HG02623 (cell line): Measurements from ENCODE around the gene FEZF1.

Experiments used
- ATAC-seq: cut with Tn5 transposase; IDR thresholded peaks from one replicate; pipeline ENCODE4 v1.9.1; 2021; ENCODE audit warnings: moderate library complexity; ENCODE audit not compliant: unreplicated experiment

Gene FEZF1

DNA sequence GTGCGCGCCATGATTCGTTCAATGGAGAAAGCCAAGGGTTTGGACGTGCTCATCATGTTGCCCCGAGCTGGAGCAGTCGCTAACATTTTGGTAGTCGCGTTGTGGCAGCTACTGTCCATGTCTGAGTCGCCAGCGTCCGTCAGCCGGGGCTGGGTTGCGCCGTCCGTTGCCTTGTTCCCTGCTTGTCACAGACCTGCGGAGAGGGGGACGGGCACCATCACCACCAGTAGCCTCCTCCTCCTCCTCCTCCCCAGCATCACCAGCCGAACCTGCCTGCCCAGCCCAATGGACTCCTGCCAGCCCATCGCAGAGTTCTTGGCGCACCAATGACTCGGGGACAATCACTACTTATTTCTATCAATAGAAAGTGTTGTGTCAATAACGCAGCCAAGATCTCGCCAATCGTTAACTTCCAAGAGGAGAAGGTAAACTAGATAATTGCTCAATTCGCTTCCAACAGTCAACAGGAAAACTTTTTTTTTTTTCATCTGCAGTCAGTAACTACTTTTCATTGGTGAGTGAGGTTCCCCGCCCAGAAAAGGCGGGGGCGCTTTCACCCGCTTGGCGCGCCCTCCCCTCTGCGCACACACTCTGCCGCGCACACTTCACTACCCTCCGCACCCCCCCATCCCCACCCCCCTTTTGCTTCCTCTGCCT is at the start of gene FEZF1:
Gene FEZF1, minus strand, starts transcription at position 432 of the 657 bp plus-strand sequence. Its CDS starts 313 bp downstream, at position 119.
- no peak for ATAC-seq

DNA sequence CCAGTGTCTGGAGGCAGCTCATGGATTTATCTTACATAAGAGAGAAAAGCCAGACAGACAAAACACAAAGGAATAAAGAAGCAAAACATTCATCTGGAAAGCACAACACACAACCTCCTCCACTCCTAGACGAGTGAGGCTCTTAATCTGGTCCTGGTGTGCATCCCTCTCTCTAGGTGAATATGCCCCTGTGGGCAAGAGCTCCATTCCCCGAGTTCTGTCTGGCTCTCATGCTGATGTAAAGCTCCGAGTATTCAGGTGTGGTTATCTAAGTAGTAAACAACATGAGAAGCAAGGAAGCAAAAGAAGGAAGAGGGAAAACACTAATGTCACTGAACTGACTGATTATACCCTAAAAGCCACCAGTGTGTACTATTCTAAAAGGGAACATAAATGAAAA is 47.9 kb upstream of the FEZF1 start:
- ATAC-seq, result no peak

DNA sequence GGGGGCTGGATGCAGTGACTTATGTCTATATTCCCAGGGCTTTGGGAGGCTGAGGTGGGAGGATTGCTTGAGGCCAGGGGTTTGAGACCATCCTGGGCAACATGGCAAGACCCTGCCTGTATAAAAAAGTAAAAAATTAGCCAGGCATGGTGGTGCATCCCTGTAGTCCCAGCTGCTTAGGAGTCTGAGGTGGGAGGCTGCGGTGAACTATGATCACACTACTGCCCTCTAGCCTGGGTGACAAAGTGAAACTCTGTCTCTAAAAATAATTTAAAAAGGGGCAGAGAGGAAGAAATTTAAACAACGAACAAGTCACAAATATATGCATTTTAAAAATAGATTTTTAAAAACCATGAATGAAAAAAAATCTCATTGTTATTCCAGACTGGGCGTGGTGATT is 46.2 kb upstream of the FEZF1 start:
- no peak for ATAC-seq

DNA sequence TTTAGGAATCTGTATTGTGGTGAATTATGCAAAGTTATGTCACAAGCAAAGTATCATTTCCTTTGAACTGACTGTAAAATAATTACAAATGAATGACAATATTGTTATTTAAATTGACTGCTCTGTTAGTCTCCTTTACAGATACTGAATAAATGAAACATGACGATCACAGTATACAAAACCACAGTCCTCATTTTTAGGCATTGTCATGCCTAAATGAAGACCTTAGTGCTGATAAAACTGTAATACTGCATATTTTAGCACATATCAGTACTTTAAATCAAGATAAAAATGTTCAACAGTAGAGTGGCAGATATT is 39.7 kb upstream of the FEZF1 start:
- no peak for ATAC-seq

DNA sequence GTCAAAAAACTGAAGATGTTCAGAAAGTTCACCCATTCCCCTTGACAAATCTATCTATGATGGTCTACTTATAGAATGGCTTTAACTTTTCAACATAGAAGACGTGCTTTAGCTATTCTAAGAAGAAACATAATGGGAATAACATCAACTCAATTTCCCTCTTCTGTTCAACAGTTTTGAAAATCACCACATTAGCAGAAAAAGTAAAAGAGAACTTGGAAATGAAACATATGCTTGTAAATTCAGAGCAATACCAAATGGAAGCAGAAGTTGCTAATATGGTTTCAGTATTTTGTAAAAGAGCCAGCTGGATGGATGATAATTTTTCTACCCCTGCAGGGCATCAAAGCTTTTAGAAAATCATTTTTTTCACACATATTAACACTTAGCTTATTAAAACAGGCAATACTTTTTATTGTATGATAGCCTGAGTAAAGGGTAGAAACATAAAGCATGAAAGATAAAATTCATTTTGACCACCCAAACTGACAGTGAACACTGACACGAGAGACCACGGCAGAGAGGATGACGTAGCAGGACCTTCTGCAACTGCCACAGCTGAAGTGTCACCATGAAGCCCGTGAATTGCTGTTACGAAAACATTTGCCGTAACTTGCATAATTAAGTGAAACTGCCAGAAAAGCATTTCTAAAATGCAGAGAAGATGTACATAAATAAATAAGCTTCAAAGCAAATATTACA is 39.2 kb upstream of the FEZF1 start:
- ATAC-seq, result no peak

DNA sequence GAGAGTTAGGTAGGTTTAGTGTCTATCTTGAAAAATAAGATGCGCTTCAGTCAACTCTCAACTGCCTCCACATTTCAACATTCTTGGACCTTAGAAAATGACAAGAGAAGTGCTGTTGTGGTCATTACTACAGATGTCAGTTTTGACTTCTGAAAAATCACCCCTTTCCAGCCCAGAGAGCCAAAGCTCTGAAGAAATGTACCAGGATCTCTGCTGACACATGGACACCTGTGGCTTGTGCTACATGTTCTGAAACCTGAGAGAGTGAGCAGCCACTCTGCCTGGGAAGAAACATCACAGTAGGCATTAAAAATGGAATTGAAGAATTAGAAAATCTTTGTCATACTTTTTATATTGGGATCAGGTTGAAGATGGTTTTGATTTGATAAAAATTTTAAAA is 35.9 kb upstream of the FEZF1 start:
- no peak for ATAC-seq

DNA sequence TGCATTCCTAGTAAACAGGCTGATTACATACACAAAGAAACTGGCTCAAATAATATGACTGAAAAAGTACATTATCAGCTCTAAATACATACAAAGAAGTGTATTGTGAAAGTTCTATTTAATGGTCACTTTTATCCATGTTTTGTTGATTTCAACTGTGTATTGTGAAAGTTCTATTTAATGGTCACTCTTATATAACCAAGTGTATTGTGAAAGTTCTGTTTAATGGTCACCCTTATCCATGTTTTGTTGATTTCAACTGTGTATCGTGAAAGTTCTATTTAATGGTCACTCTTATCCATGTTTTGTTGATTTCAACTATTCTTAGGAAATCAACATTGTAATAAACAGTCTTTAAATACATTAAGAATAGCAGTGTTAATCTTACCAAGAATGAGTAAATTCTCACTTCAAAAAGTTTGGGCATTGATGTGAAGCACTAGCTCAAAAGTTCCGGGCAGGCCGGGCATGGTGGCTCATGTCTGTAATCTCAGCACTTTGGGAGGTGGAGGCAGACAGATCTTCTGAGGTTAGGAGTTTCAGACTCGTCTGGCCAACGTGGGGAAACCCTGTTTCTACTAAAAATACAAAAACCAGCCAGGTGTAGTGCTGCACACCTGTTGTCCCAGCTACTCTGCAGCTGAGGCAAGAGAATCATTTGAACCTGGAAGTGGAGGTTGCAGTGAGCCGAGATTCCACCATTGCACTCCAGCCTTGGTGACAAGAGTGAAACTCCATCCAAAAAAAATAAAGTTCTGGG is 34.8 kb upstream of the FEZF1 start:
- no peak for ATAC-seq

DNA sequence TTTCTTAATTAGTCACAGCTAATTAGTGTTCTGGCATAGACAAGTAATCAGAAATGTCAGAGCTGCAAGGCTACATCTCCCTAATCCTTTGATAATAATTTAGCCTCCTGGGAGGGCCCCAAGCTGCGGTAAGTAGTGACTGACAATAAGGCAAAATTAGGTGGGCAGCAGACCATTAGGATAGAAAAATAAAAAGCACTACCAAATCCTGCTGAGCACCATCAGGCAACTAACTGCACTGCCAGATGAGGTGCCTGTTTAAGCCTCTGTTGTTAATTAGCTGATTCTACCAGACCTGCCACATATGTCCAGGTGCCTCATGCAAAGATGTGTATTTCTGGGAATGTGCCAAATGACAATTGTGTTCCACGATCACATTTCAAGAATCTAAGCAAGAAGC is 32.5 kb upstream of the FEZF1 start:
- no peak for ATAC-seq

DNA sequence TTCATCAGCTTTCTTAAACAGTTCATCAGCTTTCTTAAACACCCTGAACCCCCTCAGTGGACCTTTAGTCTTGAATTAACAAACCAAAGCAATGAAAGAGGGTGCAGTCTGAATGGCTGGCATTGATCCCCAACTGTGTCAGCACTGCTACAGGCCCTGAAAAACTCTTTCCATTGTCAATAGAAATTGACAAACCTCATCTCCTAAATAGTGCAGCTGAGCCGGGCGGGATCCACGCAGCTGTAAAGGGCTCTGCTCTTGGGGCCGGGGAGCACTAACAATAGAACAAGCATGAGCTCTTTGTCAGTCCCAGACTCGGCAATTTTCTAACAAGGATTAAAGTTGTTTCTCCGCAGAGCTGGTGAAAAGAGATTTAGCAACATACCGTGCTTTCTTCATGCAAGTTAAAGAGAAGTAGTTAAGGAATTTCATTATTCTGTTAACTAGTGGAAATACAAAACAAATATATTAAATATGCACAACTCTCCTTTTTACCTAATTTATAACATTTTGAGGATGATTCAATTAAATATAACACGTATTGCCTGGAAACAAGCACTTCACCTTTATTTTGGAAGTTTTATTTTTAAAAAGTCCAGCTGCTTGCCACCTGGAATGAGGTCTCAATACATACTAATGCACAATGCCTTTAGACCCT is 24.7 kb upstream of the FEZF1 start:
- no peak for ATAC-seq

DNA sequence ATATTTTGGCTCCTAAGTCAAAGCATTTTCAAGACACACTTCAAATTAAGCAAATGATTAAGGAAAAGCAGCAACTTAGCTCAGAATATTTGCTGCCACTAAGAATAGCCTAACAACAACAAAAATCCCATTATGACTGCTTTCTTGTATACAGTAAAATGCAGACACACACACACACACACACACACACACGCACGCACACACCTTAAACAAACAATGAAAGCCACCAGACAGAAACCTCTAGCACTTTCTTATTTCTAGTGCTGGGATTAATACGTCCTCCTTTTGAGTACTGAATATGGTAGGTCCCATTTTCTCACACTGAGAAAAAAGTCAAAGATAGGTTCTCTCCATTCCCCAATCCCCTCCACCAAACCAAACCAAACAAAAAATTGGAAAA is 23.4 kb upstream of the FEZF1 start:
- no peak for ATAC-seq

DNA sequence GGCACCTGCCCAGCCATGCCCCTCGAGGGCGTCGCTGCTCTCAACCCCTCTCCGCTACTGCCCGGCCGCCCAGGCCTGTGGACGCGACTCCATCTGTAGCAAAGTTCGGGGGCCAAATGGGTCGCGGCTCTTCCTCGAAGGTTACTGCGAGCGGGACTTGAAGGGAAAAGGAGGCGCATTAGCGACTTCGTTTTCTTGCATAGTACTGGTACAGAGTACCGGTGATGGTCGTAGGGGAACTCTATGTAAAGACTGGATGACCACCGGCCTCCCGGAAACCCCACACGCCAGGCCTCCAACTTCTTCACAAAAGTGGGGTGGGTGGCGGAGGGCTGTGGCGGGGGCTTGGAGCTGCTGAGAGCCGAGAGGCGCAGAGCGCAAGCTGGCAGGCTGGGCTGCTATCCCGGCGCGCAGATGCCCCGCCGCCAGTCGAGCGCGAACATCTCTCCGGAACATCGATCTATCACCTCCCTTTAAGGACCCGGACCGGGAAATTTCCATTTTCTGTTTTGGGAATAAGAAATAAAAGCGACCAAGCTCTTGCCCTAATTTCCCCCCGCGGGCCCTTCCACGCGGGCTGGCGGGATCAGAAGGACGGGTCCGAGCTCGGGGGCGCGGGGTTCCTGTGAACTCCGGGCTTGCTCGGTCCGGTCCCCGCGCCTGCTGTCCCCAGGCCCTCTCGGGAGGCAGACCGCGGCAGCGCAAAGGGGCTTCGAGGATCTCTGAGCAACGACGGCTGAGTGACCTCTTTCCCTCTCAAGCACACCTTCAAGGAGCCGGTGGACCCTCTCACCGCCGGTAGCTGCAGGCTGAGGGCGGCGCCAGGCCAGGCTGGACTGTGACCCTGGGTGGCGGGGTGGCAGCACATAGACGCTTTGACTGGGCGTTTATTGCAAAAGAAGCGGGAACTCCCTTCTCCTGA is 12.2 kb upstream of the FEZF1 start:
- ATAC-seq, result no peak

DNA sequence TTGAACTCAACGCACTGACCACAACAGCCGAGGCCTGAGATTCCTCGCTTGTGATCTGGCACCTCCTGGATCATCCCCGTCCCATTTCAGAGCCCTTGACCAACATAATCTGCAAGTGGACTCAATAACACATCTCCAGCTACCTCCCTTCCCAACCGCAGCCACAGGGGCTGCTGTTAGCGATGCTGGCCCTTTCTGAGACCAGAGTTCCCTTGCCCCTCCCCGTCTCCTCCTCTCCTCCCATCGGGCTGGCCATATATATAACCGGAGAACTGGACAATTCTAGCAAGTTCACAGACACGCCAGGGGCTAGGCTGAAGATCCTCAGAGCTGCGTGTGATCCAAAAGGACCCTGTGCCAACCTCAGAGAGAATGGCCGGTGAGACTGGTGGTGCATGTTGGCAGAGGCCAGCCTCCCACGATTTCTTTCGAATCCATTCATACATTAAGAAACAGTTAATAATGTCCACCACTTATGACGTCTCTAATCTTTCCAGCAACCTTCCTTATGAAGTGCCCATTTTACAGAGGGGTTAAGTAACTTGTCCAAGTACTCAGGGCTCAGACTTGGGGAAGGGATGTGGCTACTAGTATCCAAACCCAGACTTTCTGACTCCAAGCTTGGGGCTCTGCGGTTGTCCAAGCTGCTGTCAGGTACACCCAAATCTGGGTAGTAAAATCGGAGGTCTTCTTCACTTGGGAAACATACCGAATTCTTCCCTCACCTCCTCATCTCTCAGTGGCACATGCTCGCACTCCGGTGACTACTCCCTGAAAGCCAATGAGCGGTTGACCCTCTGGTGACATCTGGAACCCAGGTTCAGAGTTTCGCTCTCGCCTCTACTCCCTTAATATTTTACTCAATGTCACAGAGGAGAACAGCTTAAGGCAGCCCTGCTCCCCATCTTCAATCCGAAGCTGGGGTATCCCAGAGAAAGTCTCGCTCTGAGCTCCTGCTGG is 11.2 kb upstream of the FEZF1 start:
- ATAC-seq, result no peak

DNA sequence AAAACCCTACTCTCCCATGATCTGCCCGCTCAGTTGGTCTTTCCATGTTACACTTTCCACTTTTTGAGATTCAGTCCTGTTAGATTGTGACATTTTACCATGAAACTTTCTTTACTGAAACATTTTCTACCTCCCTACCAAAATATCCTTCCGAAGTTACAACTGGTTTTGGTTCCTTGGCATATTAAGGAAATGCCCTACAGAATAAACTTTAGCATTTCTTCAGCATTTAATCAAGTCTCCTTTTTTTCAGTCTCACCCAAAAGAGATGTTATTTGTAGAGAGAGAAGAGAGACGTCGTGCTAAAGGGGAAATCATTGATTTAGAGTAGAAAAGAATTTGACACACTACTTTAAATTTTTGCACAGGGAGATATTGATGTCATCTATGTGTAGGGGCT is 9.7 kb upstream of the FEZF1 start:
- ATAC-seq, result no peak

DNA sequence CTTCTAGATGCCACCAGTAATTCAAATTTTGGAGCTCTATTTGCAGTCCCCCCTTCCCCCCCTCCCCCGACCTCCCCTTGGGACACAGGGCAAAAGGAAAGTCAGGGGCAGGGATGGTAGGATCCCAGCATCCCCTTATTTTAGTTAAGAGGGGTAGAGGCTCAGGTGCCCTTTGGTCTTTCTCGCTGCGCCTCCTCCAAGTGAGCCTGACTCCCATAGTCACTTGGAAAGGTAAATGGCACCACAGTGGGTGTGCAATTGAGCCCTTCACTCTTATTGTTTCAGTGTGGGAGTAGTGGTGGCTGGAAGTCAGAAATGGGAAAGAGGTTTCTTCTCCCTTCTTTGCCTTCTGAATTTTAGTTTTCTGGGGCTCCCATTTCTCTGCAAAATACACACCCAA is 8.2 kb upstream of the FEZF1 start:
- no peak for ATAC-seq

DNA sequence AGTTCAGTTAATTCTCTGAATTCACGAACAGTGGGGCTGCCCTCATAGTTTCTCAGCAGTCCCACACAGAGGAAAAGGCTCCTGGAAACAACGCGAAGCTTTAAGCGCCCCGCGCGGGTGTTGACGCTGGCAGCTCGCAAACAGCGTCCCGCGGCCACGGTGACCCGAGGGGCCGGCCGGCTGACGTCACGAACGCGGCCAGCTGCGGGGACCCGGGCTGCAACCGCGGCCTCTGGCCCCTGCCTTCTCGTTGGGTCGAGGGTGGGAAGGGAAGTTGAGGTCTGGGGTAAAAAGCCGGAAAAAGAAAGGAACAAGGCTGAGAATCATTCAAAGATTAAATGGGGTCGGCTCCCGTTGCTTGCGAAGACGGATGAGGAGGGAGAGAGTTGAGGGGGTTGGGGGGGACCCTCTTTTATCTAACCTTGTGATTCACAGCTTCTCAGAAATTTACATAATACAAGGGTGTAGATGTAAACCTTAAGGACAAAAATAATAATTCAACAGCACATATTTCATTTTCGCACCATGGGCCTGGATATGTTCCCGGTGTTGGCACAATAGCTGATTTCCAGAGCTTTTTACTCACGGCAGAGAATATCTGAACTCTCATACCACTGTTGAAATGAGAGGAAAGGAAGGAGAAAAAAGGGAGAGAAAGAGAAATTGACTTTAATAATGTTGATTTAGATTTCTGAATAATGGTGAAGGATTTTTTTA is 7.3 kb upstream of the FEZF1 start:
- no peak for ATAC-seq

DNA sequence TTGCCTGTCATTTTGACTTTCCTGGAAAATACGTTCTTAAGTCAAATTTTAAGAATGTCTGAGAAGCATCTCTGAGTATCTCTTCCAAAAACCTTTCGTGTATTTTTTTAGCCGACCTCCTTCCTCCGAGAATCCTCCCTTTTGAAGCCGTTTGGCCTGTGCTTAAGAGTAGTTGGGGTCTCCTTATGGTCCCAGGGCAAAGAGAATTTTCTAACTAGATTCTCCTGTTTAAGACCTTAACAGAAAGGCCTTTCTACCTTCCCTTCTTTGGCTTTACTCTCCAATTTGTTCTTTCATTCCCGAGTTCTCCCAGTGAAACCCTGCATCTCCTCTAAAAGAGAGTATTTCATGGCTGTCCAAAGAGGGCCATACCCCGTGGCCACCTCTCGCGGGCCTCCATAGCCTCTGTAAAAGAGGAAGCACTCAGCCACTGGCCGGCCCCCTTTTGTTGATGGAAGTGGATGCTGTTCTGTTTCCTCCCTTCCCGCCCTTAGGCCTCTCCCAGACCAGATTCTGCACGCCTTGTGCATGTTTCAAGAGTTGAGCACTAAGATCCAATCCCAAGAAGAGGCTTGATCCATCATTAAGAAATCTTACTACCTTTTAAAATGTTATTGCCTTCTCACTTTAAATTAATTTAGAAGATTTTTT is 6.6 kb upstream of the FEZF1 start:
- ATAC-seq, result no peak

DNA sequence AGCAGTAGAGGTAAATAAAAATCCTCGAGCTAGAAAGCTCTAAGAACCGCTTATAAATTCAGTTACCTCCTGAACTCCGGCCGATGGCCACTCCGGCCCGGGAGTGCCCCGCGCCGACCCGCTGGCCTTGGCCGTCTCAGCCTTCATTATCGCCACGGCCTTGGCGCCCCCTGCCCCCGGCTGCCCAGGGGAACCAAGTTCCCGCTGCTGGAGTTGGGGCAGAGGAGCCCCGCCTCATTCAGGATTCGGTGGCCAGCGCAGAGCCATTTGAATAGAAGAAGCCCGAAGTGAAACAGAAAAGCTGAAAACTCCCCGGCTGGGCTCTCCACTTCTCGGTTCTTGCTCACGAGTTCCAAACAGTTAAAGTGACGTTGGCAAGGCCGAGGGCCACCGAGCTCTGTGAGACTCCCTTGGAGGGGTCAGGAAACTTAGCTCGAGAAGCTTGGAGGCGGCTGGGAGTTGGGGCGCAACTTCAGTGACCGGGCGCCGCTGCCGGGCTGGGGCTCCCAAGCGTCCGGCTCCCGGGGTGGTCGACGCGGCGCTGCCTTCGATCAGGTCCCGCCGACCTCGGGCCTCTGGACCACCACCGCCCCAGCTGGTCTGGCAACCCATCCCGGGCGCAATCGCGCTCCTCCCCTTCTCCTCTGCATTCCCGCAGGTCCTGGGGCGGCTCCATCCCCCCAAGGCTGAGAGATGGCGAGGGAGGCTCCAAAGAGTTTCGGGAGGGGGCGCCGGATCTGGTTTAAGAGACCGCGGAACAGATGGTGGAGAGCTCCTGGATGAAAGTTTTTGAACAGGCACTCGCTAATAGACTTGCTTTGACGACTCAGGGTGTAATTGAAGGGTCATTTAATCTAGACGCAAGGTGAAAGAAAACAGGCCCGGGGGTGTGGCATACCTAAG is 5.8 kb upstream of the FEZF1 start:
- ATAC-seq, result no peak
